C4-2B (cell line): ENCODE results near the gene MYZAP.

Experiments
- H3K27ac ChIP-seq: fragments of 450-650 bp; 2 replicates; pipeline ENCODE4 v1.5.1; 2017
- ZFX ChIP-seq: fragments of 450-650 bp; IDR thresholded peaks from 2 replicates; pipeline ENCODE4 v1.6.1; 2017
- TF ChIP-seq, protein P1 (sequence below): fragments of 450-650 bp; conservative IDR thresholded peaks from 2 replicates; pipeline ENCODE4 v1.5.1; 2017; ENCODE audit warnings: mild to moderate bottlenecking

The MYZAP gene

DNA sequence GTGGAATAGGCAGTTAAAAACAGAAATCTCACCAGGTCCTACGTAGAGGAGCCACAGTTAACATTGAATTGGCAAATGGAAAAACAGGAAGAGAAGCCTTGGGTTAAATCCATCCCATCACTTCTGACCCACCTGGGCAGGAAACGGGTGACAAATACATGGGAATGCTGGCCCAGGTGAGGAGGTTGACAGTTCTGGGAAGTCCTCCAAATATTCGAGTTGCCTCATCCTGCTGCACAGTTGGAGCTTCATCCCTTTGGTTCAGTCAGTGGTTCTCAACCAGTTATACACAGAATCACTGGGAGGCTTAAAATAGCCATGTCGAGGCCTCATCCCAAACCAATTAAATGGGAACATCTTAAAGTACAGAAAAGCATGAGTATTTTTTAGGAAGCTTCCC lies 5.3 kb downstream of the MYZAP start:
- TF ChIP-seq, protein P1, sequence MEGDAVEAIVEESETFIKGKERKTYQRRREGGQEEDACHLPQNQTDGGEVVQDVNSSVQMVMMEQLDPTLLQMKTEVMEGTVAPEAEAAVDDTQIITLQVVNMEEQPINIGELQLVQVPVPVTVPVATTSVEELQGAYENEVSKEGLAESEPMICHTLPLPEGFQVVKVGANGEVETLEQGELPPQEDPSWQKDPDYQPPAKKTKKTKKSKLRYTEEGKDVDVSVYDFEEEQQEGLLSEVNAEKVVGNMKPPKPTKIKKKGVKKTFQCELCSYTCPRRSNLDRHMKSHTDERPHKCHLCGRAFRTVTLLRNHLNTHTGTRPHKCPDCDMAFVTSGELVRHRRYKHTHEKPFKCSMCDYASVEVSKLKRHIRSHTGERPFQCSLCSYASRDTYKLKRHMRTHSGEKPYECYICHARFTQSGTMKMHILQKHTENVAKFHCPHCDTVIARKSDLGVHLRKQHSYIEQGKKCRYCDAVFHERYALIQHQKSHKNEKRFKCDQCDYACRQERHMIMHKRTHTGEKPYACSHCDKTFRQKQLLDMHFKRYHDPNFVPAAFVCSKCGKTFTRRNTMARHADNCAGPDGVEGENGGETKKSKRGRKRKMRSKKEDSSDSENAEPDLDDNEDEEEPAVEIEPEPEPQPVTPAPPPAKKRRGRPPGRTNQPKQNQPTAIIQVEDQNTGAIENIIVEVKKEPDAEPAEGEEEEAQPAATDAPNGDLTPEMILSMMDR = no peak
- no peak for TF ChIP-seq ZFX
- peak overlapping the region; percentile 18; the same call in 1 of the 2 replicates for H3K27ac ChIP-seq

- TF ChIP-seq ZFX = no peak
- TF ChIP-seq, protein P1 = no peak
- no peak overlapping the region for H3K27ac ChIP-seq
Observed at GRCh38 chr15:57597431-57597830, 5.7 kb downstream of the MYZAP start.

GRCh38 chr15:57598346-57598745 lies 6.6 kb downstream of the MYZAP start:
- no peak overlapping the region for H3K27ac ChIP-seq
- TF ChIP-seq, protein P1 = no peak
- TF ChIP-seq ZFX = no peak

GRCh38 chr15:57599296-57599810 lies 7.6 kb downstream of the MYZAP start:
- no peak overlapping the region for H3K27ac ChIP-seq
- no peak for TF ChIP-seq ZFX
- TF ChIP-seq, protein P1 = no peak

DNA sequence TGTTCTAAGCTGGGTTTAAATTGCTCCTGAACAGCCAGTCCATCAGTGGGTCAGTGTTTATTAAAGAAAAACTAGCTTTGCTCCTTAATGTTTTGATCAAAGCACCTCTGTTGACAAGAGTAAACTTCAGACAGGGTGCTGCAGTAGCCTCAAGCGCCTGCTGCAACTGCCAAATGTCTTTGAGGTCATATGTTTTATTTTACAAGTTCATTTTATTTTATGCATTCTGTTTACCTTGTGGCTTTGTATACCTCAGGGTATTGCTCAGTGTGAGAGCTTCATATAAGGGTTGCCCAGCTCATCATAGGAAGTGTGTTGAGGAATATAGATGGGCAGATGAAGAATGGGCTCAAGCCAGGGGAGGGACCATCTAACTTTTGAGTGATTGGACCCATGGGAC lies 8.5 kb downstream of the MYZAP start:
- no peak for TF ChIP-seq ZFX
- TF ChIP-seq, protein P1 = no peak
- no peak overlapping the region for H3K27ac ChIP-seq

DNA sequence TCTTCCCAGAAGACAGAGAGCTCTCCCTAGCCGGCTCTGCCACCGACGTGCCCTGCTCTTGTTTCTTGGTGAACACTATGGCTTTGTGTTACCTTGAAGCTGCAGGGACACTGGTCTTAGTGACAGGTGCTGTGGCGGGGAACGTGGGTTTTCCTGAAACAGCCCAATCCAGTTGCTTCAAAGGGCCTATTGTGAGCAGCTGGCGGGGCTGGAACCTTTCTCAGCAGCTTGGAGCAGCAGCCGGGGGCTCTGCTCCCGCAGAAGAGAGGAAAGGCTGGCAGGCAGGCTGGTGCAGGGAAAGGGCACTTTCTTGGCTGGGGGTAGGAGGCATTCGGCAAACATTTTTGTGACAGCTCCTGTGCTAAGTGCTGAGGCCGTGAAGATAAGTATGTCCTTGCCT lies 12.8 kb downstream of the MYZAP start:
- no peak overlapping the region for H3K27ac ChIP-seq
- no peak for TF ChIP-seq ZFX
- TF ChIP-seq, protein P1 = no peak

GRCh38 chr15:57605491-57605890 lies 13.8 kb downstream of the MYZAP start:
- no peak overlapping the region for H3K27ac ChIP-seq
- TF ChIP-seq, protein P1 = no peak
- TF ChIP-seq ZFX = no peak
